Ascending aorta (tissue), 2 donors: ENCODE measurements around the gene LPGAT1. TPM values are rescaled to one million over a fixed set of nuclear protein-coding genes. Genes with fewer than 3 reads are reported as not detected.
"Not testable (repeated sequence)": the region's sequence is repeated elsewhere in the genome, so short reads cannot be mapped to it uniquely, and the experiment has no call there.

Source experiments
- DNase-seq, 2 donors: peaks; one replicate each; pipeline ENCODE4 v3.0.0-alpha.2; 2019; ENCODE audit warnings: low spot score in 2 of 2
- H3K27ac ChIP-seq, 2 donors: fragments of 200-600 bp; sonication (generic); one replicate each; pipeline ENCODE4 v1.5.1; 2016 to 2017; ENCODE audit warnings: mild to moderate bottlenecking in 1 of 2
- H3K27me3 ChIP-seq: fragments of 200-600 bp; sonication (generic); one replicate; pipeline ENCODE4 v1.5.1; 2017
- H3K36me3 ChIP-seq, 2 donors: fragments of 200-600 bp; sonication (generic); one replicate each; pipeline ENCODE4 v1.5.1; 2016
- H3K4me1 ChIP-seq, 2 donors: fragments of 200-600 bp; sonication (generic); one replicate each; pipeline ENCODE4 v1.5.1; 2016 to 2017; ENCODE audit warnings: mild to moderate bottlenecking in 1 of 2
- H3K4me3 ChIP-seq, 2 donors: fragments of 200-600 bp; sonication (generic); one replicate each; pipeline ENCODE4 v1.5.1; 2016 to 2017; ENCODE audit warnings: mild to moderate bottlenecking in 1 of 2
- H3K9me3 ChIP-seq, 2 donors: fragments of 200-600 bp; sonication (generic); one replicate each; pipeline ENCODE4 v1.5.1; 2016
- intact Hi-C: fragments of 100-400 bp; cut with DNase I; formaldehyde crosslinking; loops from one replicate; pipeline ENCODE4 v1.15.1; 2023
- total RNA-seq: library from RNA; depleted of rRNA; stranded (reverse); fragments of >200 nt; gene quantifications from one replicate; pipeline ENCODE4 v1.1.0, GENCODE V29; 2016
- TF ChIP-seq, protein P1 (sequence below), 3 experiments: fragments of 200-600 bp in 2 of 3; fragments of 450-650 bp in 1 of 3; sonication (generic) in 2 of 3; IDR thresholded peaks; one replicate each; pipeline ENCODE4 v1.5.1; 2016 to 2019; ENCODE audit warnings: antibody characterized with exemption in 3 of 3, mild to moderate bottlenecking in 1 of 3, moderate library complexity in 1 of 3

The LPGAT1 gene, protein sequence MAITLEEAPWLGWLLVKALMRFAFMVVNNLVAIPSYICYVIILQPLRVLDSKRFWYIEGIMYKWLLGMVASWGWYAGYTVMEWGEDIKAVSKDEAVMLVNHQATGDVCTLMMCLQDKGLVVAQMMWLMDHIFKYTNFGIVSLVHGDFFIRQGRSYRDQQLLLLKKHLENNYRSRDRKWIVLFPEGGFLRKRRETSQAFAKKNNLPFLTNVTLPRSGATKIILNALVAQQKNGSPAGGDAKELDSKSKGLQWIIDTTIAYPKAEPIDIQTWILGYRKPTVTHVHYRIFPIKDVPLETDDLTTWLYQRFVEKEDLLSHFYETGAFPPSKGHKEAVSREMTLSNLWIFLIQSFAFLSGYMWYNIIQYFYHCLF
- total RNA-seq, result 17.1 TPM

DNA sequence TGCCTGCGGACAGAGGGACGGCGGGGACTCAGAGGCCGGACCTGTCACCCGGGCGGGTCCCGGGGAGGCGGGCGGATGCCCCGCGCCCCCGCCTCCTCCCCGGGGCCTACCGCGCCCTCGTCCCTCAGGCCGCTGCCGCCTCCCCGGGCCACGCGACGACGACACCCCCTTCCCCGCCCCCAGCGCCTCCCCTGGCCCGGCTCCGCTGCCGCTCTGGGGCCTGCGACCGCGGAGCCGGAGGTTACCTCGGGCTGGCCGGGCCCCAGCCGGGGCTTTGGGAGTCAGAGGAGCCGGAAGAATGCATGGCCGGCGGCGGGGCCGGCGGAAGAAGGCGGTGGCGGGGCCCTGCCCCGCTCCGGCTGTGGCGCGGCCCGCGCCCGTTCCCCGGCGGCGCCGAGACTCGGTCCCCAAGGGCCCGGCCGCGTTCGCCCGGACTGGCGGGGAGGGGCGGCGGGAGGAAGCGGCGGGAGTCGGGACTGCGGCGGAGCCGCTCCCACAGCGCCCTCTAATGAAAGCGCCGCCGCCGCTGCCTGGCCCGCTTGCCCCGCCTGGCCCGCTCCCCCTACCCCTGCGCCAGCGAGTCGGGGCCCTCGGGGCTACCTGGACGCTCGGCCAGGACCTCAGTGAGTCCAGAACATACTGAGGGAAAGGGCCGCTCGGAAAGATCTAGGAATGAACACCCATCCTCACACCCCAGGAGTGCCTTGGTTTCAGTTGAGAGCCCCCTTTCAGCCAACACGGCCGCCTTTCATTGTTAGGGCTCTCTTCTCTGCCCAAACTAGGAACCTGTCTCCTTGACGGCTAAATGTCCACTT, at the start of gene LPGAT1:
Gene LPGAT1, minus strand, starts transcription at position 436 of the 815 bp plus-strand sequence. CDS start 1,467 bp downstream, outside the sequence.
- Histone ChIP-seq H3K27ac (peak within 1 kb of the TSS; percentile 92 to 96), H3K36me3 (no peaks in the 10 kb centered on the region), H3K27me3 (no peaks in the 10 kb centered on the region), H3K4me1 (peaks cover 0 to 9% of the 10 kb centered on the region in 2 donors), H3K9me3 (no peaks in the 10 kb centered on the region), H3K4me3 (peak within 1 kb of the TSS; percentile 99 to 100)
- TF ChIP-seq, protein P1, sequence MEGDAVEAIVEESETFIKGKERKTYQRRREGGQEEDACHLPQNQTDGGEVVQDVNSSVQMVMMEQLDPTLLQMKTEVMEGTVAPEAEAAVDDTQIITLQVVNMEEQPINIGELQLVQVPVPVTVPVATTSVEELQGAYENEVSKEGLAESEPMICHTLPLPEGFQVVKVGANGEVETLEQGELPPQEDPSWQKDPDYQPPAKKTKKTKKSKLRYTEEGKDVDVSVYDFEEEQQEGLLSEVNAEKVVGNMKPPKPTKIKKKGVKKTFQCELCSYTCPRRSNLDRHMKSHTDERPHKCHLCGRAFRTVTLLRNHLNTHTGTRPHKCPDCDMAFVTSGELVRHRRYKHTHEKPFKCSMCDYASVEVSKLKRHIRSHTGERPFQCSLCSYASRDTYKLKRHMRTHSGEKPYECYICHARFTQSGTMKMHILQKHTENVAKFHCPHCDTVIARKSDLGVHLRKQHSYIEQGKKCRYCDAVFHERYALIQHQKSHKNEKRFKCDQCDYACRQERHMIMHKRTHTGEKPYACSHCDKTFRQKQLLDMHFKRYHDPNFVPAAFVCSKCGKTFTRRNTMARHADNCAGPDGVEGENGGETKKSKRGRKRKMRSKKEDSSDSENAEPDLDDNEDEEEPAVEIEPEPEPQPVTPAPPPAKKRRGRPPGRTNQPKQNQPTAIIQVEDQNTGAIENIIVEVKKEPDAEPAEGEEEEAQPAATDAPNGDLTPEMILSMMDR (IDR thresholded peaks at IDR 0.05), result peak; percentile 60 to 81 (median 72)
- peak in 1 of 2 donors; percentile 78 for DNase-seq
- intact Hi-C loops, result loop anchor here (5.0 to 10.0 kb wide), 2 partner anchors 457 to 624 kb away; partner anchors contain the start of gene PPP2R5A

DNA sequence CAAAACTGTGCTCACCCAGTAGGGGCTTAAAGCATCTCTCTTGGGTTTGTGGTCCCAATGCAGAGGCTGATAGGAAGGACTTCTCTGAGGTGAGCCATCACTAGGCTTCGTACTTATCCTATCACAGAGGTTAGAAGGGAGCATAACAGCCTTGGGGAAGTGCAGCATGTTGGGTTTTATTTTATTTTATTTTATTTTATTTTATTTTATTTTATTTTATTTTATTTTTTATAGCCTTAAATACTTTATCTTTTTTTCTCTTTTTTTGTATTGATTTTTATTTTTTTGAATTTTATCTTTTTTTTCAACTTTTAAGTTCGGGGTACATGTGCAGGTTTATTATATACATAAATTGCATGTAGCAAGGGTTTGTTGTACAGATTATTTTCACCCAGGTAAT, 48.9 kb upstream of the LPGAT1 start:
- H3K27me3 ChIP-seq, result no peaks in the 10 kb centered on the region
- no peaks in the 10 kb centered on the region for H3K4me1 ChIP-seq
- H3K4me3 ChIP-seq, result no peak overlapping the region
- DNase-seq, result no peak
- TF ChIP-seq, protein P1 (IDR thresholded peaks at IDR 0.05), result no peak
- intact Hi-C loops, result no loop called here
- peaks cover 0 to 3% of the 10 kb centered on the region in 2 donors for H3K9me3 ChIP-seq
- H3K27ac ChIP-seq, result no peak overlapping the region
- no peaks in the 10 kb centered on the region for H3K36me3 ChIP-seq

DNA sequence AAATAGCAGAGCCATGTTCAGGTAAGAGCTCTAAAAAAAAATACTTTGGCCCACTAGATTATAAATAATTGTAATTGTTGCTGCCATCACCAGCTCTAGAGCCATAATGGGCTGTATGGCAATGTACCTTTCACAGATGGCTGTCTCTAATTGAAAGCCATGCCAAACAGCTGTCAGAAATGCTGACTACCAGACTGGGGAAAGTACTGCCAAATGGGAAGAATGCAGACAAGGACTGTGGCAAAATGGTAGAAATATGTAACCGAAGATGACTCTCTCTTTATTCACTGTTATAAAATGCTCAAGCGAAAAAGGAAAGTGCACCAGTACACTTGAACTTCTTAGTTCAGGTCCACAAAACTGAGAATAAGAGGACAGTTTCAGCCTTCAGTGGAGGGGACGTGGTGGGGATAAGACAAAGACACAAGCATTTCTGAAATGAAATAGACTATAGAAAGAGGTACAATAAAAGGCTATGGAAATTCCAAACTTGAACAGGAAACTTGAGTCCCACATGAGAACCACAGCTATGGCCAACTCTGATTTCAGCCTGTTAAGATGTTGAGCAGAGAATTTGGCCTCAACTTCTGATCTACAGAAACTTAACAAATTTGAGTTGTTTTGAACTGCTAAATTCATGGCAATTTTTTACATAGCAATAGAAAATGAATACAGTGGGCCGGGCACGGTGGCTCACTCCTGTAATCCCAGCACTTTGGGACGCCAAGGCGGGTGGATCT, 46.5 kb upstream of the LPGAT1 start:
- DNase-seq, result no peak
- Histone ChIP-seq H3K27ac (no peak overlapping the region), H3K4me3 (no peak overlapping the region), H3K36me3 (no peaks in the 10 kb centered on the region), H3K9me3 (peaks cover 0 to 3% of the 10 kb centered on the region in 2 donors), H3K4me1 (no peaks in the 10 kb centered on the region), H3K27me3 (no peaks in the 10 kb centered on the region)
- TF ChIP-seq, protein P1 (IDR thresholded peaks at IDR 0.05), result no peak
- intact Hi-C loops, result no loop called here

DNA sequence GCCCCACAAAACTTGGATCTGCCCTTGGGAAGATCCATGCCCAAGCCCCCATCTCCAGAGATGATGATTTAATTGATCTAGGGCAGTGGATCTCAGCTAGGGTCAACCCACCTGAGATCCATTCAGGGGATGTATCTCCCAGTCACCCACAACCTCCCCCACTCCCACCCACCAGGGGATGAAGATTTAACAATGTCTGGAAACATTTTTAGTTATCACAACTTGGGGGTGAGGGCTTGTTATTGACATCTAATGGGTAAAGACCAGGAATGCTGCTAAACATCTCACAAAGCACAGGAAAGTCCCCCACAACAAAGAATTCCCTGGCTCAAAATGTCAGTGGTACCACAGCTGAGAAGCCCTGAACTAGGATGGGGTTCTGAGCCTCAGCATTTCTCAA, 45.0 kb upstream of the LPGAT1 start:
- Histone ChIP-seq H3K4me3 (no peak overlapping the region), H3K27ac (no peak overlapping the region), H3K27me3 (no peaks in the 10 kb centered on the region), H3K4me1 (no peaks in the 10 kb centered on the region), H3K36me3 (no peaks in the 10 kb centered on the region), H3K9me3 (no peaks in the 10 kb centered on the region)
- intact Hi-C loops, result no loop called here
- TF ChIP-seq, protein P1 (IDR thresholded peaks at IDR 0.05), result no peak
- DNase-seq, result no peak

DNA sequence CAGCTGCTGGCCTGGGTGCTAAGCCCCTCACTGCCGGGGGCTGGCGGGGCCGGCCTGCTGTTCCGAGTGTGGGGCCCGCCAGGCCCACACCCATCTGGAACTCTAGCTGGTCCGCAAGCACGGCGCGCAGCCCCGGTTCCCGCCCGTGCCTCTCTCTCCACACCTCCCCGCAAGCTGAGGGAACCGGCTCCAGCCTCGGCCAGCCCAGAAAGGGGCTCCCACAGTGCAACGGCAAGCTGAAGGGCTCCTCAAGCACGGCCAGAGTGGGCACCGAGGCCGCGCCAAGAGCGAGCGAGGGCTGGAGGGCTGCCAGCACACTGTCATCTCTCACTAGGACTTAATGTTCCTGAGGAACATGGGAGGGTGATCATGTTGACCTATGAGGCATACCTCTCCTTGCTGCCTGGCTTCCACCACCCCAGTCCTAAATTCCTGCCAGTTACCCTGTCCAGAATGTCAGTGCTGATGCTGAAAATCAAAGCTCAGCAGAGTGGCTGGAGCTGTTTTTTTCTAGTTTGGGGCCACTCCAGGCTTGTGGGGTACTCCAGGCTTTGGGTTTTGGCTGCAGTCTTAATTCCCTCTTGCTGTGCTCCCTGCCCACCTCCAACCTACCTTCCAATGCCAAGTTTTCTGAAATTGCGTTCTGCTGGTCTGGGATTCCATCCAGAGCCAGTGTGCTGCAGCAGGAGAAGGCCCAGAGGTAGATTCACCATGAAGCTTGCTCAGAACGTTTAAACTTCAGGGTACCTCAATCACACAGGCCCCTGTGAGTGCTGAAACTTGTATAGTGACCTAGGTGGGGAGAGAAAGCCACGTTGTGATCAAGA, 44.2 kb upstream of the LPGAT1 start:
- Histone ChIP-seq H3K9me3 (no peaks in the 10 kb centered on the region), H3K27me3 (no peaks in the 10 kb centered on the region), H3K4me3 (no peak overlapping the region), H3K4me1 (no peaks in the 10 kb centered on the region), H3K36me3 (no peaks in the 10 kb centered on the region), H3K27ac (no peak overlapping the region)
- TF ChIP-seq, protein P1 (IDR thresholded peaks at IDR 0.05), result no peak
- intact Hi-C loops, result no loop called here
- DNase-seq, result no peak

DNA sequence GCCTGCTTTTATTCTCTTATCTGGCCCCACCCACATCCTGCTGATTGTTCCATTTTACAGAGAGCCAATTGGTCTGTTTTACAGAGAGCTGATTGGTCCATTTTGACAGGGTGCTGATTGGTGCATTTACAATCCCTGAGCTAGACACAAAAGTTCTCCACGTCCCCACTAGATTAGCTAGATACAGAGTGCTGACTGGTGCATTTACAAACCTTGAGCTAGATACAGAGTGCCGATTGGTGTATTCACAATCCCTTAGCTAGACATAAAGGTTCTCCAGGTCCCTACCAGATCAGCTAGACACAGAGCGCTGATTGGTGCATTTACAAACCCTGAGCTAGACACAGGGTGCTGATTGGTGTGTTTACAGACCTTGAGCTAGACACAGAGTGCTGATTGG, 43.2 kb upstream of the LPGAT1 start:
- H3K4me1 ChIP-seq, intact Hi-C loops, H3K4me3 ChIP-seq, DNase-seq, H3K27ac ChIP-seq, H3K9me3 ChIP-seq, H3K27me3 ChIP-seq, H3K36me3 ChIP-seq: not testable (repeated sequence)
